ENCODE results near the gene KCNQ1.

DNA sequence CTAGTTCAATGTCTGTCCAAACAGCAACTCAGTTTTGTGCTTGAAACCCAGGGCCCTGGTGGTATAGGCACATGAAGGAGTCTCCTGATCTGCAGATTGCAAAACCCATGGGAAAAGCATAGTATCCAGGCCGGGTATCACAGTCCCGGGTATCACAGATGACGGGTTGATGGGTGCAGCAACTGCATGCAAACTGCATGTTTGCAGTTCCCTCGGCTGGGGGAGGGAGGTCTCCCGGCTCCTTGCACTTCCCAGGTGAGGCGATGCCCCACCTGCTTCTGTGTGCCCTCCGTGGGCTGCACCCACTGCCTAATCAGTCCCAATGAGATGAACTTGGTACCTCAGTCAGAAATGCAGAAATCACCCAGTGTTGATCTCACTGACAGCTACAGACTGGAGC, 53.9 kb downstream of the KCNQ1 start:
- TF ChIP-seq POLR2A (IDR thresholded peaks at IDR 0.05): no peak
- TF ChIP-seq, protein P1, sequence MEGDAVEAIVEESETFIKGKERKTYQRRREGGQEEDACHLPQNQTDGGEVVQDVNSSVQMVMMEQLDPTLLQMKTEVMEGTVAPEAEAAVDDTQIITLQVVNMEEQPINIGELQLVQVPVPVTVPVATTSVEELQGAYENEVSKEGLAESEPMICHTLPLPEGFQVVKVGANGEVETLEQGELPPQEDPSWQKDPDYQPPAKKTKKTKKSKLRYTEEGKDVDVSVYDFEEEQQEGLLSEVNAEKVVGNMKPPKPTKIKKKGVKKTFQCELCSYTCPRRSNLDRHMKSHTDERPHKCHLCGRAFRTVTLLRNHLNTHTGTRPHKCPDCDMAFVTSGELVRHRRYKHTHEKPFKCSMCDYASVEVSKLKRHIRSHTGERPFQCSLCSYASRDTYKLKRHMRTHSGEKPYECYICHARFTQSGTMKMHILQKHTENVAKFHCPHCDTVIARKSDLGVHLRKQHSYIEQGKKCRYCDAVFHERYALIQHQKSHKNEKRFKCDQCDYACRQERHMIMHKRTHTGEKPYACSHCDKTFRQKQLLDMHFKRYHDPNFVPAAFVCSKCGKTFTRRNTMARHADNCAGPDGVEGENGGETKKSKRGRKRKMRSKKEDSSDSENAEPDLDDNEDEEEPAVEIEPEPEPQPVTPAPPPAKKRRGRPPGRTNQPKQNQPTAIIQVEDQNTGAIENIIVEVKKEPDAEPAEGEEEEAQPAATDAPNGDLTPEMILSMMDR (IDR thresholded peaks at IDR 0.05): no peak

Measured in body of pancreas (tissue), 4 donors.